ENCODE results near the gene AGMAT.

Gene AGMAT

GRCh38 chr1:15584489-15585363 lies at the start of gene AGMAT:
TSS of gene AGMAT (minus strand) at chr1:15585051. CDS start at chr1:15584967, 84 bp downstream.
- DNase-seq, result no peak

- no peak for DNase-seq
Measured at GRCh38 chr1:15633756-15634420, 49.0 kb upstream of the AGMAT start.

GRCh38 chr1:15628003-15628402 lies 43.2 kb upstream of the AGMAT start:
- no peak for DNase-seq

GRCh38 chr1:15627343-15627988 lies 42.6 kb upstream of the AGMAT start:
- no peak for DNase-seq

- DNase-seq, result peak in 3 of 14 donors; percentile 3 to 6 (median 4)
Measured at GRCh38 chr1:15626269-15626950, 41.6 kb upstream of the AGMAT start.

GRCh38 chr1:15625056-15625917 lies 40.4 kb upstream of the AGMAT start:
- DNase-seq, result no peak

- no peak for DNase-seq
Measured at GRCh38 chr1:15624133-15624714, 39.4 kb upstream of the AGMAT start.

GRCh38 chr1:15623435-15623834 lies 38.6 kb upstream of the AGMAT start:
- DNase-seq, result no peak

- no peak for DNase-seq
Measured at GRCh38 chr1:15622712-15623373, 38.0 kb upstream of the AGMAT start.

- DNase-seq, result no peak
Measured at GRCh38 chr1:15621975-15622374, 37.1 kb upstream of the AGMAT start.

- DNase-seq, result no peak
Measured at GRCh38 chr1:15620902-15621682, 36.2 kb upstream of the AGMAT start.

GRCh38 chr1:15620155-15620545 lies 35.3 kb upstream of the AGMAT start:
- no peak for DNase-seq

- no peak for DNase-seq
Measured at GRCh38 chr1:15618655-15619525, 34.0 kb upstream of the AGMAT start.

GRCh38 chr1:15618077-15618654 lies 33.3 kb upstream of the AGMAT start:
- no peak for DNase-seq

- peak; percentile 56 to 97 (median 88) for DNase-seq
Measured at GRCh38 chr1:15617173-15618076, 32.6 kb upstream of the AGMAT start, which contains the start of gene DDI2. TSS of gene DDI2 (plus strand) at chr1:15617458. CDS start at chr1:15617671, 213 bp downstream.

- DNase-seq, result peak in 4 of 14 donors; percentile 21 to 54 (median 37)
Measured at GRCh38 chr1:15616373-15617172, 31.7 kb upstream of the AGMAT start.
